Astrocyte (in vitro differentiated cells and primary cell): ENCODE data around the gene PTCD3. TPM values are rescaled to one million over a fixed set of nuclear protein-coding genes. Genes with fewer than 3 reads are reported as not detected.
A peak's percentile ranks its signal among the peaks of the same experiment; 100 is the strongest.

ENCODE experiments used
- DNase-seq: peaks from one replicate; pipeline ENCODE4 v3.0.0-alpha.2; 2010; ENCODE audit warnings: low read depth
- FAIRE-seq: peaks from 2 replicates; lab custom pipeline; 2011; peaks lifted over from hg19 to GRCh38; lab: Jason Lieb, UNC
- H2AFZ ChIP-seq: 2 replicates; pipeline ENCODE4 v1.6.0; 2012; ENCODE audit warnings: low read depth, low read length, inconsistent platforms
- H3K27ac ChIP-seq: 2 replicates; pipeline ENCODE4 v1.5.1; 2011; ENCODE audit warnings: low read depth, low read length, inconsistent platforms
- H3K27me3 ChIP-seq: 2 replicates; pipeline ENCODE4 v1.6.0; 2011; ENCODE audit warnings: low read length, inconsistent platforms; ENCODE audit not compliant: insufficient read depth
- H3K36me3 ChIP-seq: 2 replicates; pipeline ENCODE4 v1.5.1; 2011; ENCODE audit warnings: low read length, inconsistent platforms; ENCODE audit not compliant: insufficient read depth
- H3K4me1 ChIP-seq: 2 replicates; pipeline ENCODE4 v1.5.1; 2011; ENCODE audit warnings: low read length, inconsistent platforms; ENCODE audit not compliant: insufficient read depth
- H3K4me2 ChIP-seq: 2 replicates; pipeline ENCODE4 v1.6.0; 2012; ENCODE audit warnings: low read length, inconsistent platforms
- H3K4me3 ChIP-seq: 2 replicates; pipeline ENCODE4 v1.5.1; 2011; ENCODE audit warnings: low read depth, mild to moderate bottlenecking, low read length, inconsistent platforms; ENCODE audit not compliant: insufficient read depth
- H3K79me2 ChIP-seq: 2 replicates; pipeline ENCODE4 v1.6.0; 2012; ENCODE audit warnings: mild to moderate bottlenecking, low read length, inconsistent platforms; ENCODE audit not compliant: insufficient read depth
- H3K9ac ChIP-seq: 2 replicates; pipeline ENCODE4 v1.6.0; 2012; ENCODE audit warnings: mild to moderate bottlenecking, low read length, inconsistent platforms
- H3K9me3 ChIP-seq: 2 replicates; pipeline ENCODE4 v1.5.1; 2012; ENCODE audit warnings: low read depth, mild to moderate bottlenecking, low read length, inconsistent platforms; ENCODE audit not compliant: insufficient read depth
- H4K20me1 ChIP-seq: 2 replicates; pipeline ENCODE4 v1.6.0; 2012; ENCODE audit warnings: low read length, inconsistent platforms; ENCODE audit not compliant: insufficient read depth
- H3K27ac Mint-ChIP-seq: one replicate; pipeline ENCODE4 v1.8.0; 2021; ENCODE audit warnings: mild to moderate bottlenecking, mixed read lengths; ENCODE audit not compliant: unreplicated experiment
- H3K27me3 Mint-ChIP-seq: one replicate; pipeline ENCODE4 v1.8.0; 2021; ENCODE audit warnings: low read depth, mixed read lengths; ENCODE audit not compliant: unreplicated experiment
- H3K36me3 Mint-ChIP-seq: one replicate; pipeline ENCODE4 v1.8.0; 2021; ENCODE audit warnings: low read depth, mixed read lengths; ENCODE audit not compliant: unreplicated experiment
- H3K4me1 Mint-ChIP-seq: one replicate; pipeline ENCODE4 v1.8.0; 2021; ENCODE audit warnings: low read depth, mixed read lengths; ENCODE audit not compliant: unreplicated experiment
- H3K4me3 Mint-ChIP-seq: one replicate; pipeline ENCODE4 v1.8.0; 2021; ENCODE audit warnings: mild to moderate bottlenecking, moderate library complexity, mixed read lengths; ENCODE audit not compliant: unreplicated experiment
- H3K9me3 Mint-ChIP-seq: one replicate; pipeline ENCODE4 v1.8.0; 2021; ENCODE audit warnings: mild to moderate bottlenecking, mixed read lengths; ENCODE audit not compliant: unreplicated experiment
- CTCF ChIP-seq: IDR thresholded peaks from 2 replicates; pipeline ENCODE4 v1.5.1; 2011; ENCODE audit warnings: low read depth, mild to moderate bottlenecking, inconsistent platforms, low read length, moderate library complexity; ENCODE audit not compliant: insufficient read depth
- EZH2 ChIP-seq: IDR thresholded peaks from 2 replicates; pipeline ENCODE4 v1.6.1; 2012; ENCODE audit warnings: mild to moderate bottlenecking, low read length, inconsistent platforms; ENCODE audit not compliant: insufficient read depth
- total RNA-seq: library from RNA; stranded (reverse); gene quantifications from 2 replicates; pipeline ENCODE4 v1.2.1, GENCODE V29; 2021

Gene PTCD3
- total RNA-seq, 1 donor from 2014 or later, result 74.5 TPM

GRCh38 chr2:86105252-86105968 lies 625 bp upstream of the PTCD3 start, which contains the start of gene POLR1A:
POLR1A (minus strand) TSS chr2:86105886; CDS start chr2:86105776, 110 bp downstream.
- FAIRE-seq, result peak; percentile 67
- peak; percentile 90 for DNase-seq
- Mint-ChIP-seq H3K27ac (peak within 1 kb of the TSS; percentile 100), H3K4me3 (peak within 1 kb of the TSS; percentile 94), H3K36me3 (peaks cover 16% of the 10 kb centered on the region), H3K9me3 (no peaks in the 10 kb centered on the region), H3K4me1 (peaks cover 22% of the 10 kb centered on the region), H3K27me3 (no peaks in the 10 kb centered on the region)
- Histone ChIP-seq H2AFZ (peak within 1 kb of the TSS; percentile 98), H3K27ac (peak within 1 kb of the TSS; percentile 93), H3K36me3 (peaks cover 25% of the 10 kb centered on the region), H3K9ac (peak within 1 kb of the TSS; percentile 92), H3K27me3 (no peaks in the 10 kb centered on the region), H3K4me2 (peak within 1 kb of the TSS; percentile 93), H3K9me3 (no peaks in the 10 kb centered on the region), H4K20me1 (peaks cover 45% of the 10 kb centered on the region), H3K79me2 (peaks cover 92% of the 10 kb centered on the region), H3K4me1 (peaks cover 19% of the 10 kb centered on the region), H3K4me3 (peak within 1 kb of the TSS; percentile 99)
- TF ChIP-seq CTCF (peak; percentile 26), EZH2 (no peak)

- DNase-seq, result no peak
- Histone ChIP-seq H2AFZ (no peak overlapping the region), H3K27ac (peak overlapping the region; percentile 93), H3K79me2 (peaks cover 83% of the 10 kb centered on the region), H3K4me2 (peak overlapping the region; percentile 93), H3K9me3 (no peaks in the 10 kb centered on the region), H3K27me3 (no peaks in the 10 kb centered on the region), H3K4me1 (peaks cover 19% of the 10 kb centered on the region), H3K36me3 (peaks cover 28% of the 10 kb centered on the region), H4K20me1 (peaks cover 36% of the 10 kb centered on the region), H3K4me3 (peak overlapping the region; percentile 99), H3K9ac (peak overlapping the region; percentile 92)
- Mint-ChIP-seq H3K4me3 (peak overlapping the region; percentile 94), H3K27ac (peak overlapping the region; percentile 100), H3K27me3 (no peaks in the 10 kb centered on the region), H3K36me3 (peaks cover 19% of the 10 kb centered on the region), H3K9me3 (no peaks in the 10 kb centered on the region), H3K4me1 (peaks cover 22% of the 10 kb centered on the region)
- FAIRE-seq, result no peak
- TF ChIP-seq EZH2, result no peak
- TF ChIP-seq CTCF, result no peak
Observed at GRCh38 chr2:86107031-86107430, 996 bp downstream of the PTCD3 start.

GRCh38 chr2:86118130-86118529 lies 12.1 kb downstream of the PTCD3 start:
- DNase-seq (no peak), FAIRE-seq (no peak)
- H3K9me3 ChIP-seq, result no peaks in the 10 kb centered on the region
- no peak overlapping the region for H3K9ac ChIP-seq
- peaks cover 17% of the 10 kb centered on the region for H3K4me1 Mint-ChIP-seq
- no peak overlapping the region for H3K27ac ChIP-seq
- no peak overlapping the region for H3K27ac Mint-ChIP-seq
- H4K20me1 ChIP-seq, result peaks cover 31% of the 10 kb centered on the region
- H3K9me3 Mint-ChIP-seq, result no peaks in the 10 kb centered on the region
- TF ChIP-seq EZH2 (no peak), CTCF (no peak)
- no peaks in the 10 kb centered on the region for H3K27me3 ChIP-seq
- H2AFZ ChIP-seq, result no peak overlapping the region
- no peak overlapping the region for H3K4me3 Mint-ChIP-seq
- peaks cover 15% of the 10 kb centered on the region for H3K4me1 ChIP-seq
- H3K4me2 ChIP-seq, result no peak overlapping the region
- H3K27me3 Mint-ChIP-seq, result no peaks in the 10 kb centered on the region
- no peak overlapping the region for H3K4me3 ChIP-seq
- H3K36me3 Mint-ChIP-seq, result peaks cover 15% of the 10 kb centered on the region
- H3K79me2 ChIP-seq, result peaks cover 36% of the 10 kb centered on the region
- peaks cover 70% of the 10 kb centered on the region for H3K36me3 ChIP-seq
